ENCODE measurements around the gene WWOX.

GRCh38 chr16:78641433-78641832, 542.0 kb downstream of the WWOX start:
- TF ChIP-seq ATF2 (IDR thresholded peaks at IDR 0.05; ENCODE audit: low read length) (no peak), CTCF (IDR thresholded peaks at IDR 0.05; ENCODE audit: control extremely low read depth in 1 of 3, insufficient read depth in 1 of 3, low read depth in 1 of 3, low read length in 3 of 3) (no peak), SP1 (IDR thresholded peaks at IDR 0.05; ENCODE audit: low read depth, low read length) (no peak), EZH2 (IDR thresholded peaks at IDR 0.05; ENCODE audit: low read depth, low read length, severe bottlenecking) (no peak), SIN3A (conservative IDR thresholded peaks at IDR 0.05 in 1 of 2, IDR thresholded peaks at IDR 0.05 in 1 of 2; ENCODE audit: low read depth in 1 of 2, low read length in 2 of 2) (no peak), ZNF274 (IDR thresholded peaks at IDR 0.05; ENCODE audit: borderline replicate concordance, extremely low read depth, low read length) (no peak), SP2 (IDR thresholded peaks at IDR 0.05; ENCODE audit: low read length) (no peak), BRCA1 (IDR thresholded peaks at IDR 0.05; ENCODE audit: low read depth, low read length) (no peak), CREB1 (IDR thresholded peaks at IDR 0.05) (no peak), EP300 (IDR thresholded peaks at IDR 0.05; ENCODE audit: borderline replicate concordance in 1 of 2, low read depth in 2 of 2, low read length in 2 of 2) (no peak), CHD2 (IDR thresholded peaks at IDR 0.05; ENCODE audit: low read length) (no peak), FOSL1 (IDR thresholded peaks at IDR 0.05; ENCODE audit: insufficient read depth, low read depth, low read length) (no peak)

Measured in H1 (cell line).